Endothelial cell of umbilical vein (primary cell): ENCODE results near the gene SLCO2A1. TPM values are rescaled to one million over a fixed set of nuclear protein-coding genes. Genes with fewer than 3 reads are reported as not detected.
A peak's percentile ranks its signal among the peaks of the same experiment; 100 is the strongest.

Experiments
- BruUV-seq: library from RNA; stranded (reverse); fragments of 400-500 nt; replicated peaks from 2 replicates; lab custom pipeline; 2021; lab: Mats Ljungman, UMichigan
- CTCF ChIA-PET: fragments of 300-600, 350-600 bp; sonication (Branson Sonifier 250); formaldehyde crosslinking; loops from one replicate; lab custom pipeline; 2021; ENCODE audit warnings: antibody characterized with exemption, inconsistent platforms; lab: Charles Lee
- POLR2A ChIA-PET: fragments of 300-600, 350-600 bp; sonication (Branson Sonifier 250); formaldehyde crosslinking; loops from one replicate; lab custom pipeline; 2021; ENCODE audit warnings: antibody characterized with exemption, inconsistent platforms; lab: Charles Lee
- DNase-seq: peaks from one replicate; pipeline ENCODE4 v3.0.0-alpha.2; 2011; ENCODE audit warnings: low read depth, low spot score
- FAIRE-seq: peaks from 2 replicates; lab custom pipeline; 2011; peaks lifted over from hg19 to GRCh38; lab: Jason Lieb, UNC
- H2AFZ ChIP-seq: 2 replicates; pipeline ENCODE4 v1.6.0; 2012; ENCODE audit warnings: low read depth, low read length, control low read depth, inconsistent platforms
- H3K27ac ChIP-seq: 2 replicates; pipeline ENCODE4 v1.5.1; 2011; ENCODE audit warnings: low read depth, mild to moderate bottlenecking, control low read depth, low read length, moderate library complexity; ENCODE audit not compliant: insufficient read depth
- H3K27me3 ChIP-seq, 2 experiments: 2 replicates each; pipeline versions ENCODE4 v1.6.0 to v1.6.1; 2011; ENCODE audit warnings: low read length in 2 of 2, mixed read lengths in 1 of 2; ENCODE audit not compliant: control insufficient read depth in 2 of 2, insufficient read depth in 2 of 2
- H3K36me3 ChIP-seq, 2 experiments: 2 replicates in 1 of 2; 3 replicates in 1 of 2; pipeline ENCODE4 v1.5.1; 2011; ENCODE audit warnings: low read length in 2 of 2, mild to moderate bottlenecking in 1 of 2, moderate library complexity in 1 of 2; ENCODE audit not compliant: control insufficient read depth in 2 of 2, insufficient read depth in 2 of 2; ENCODE audit errors: extremely low read depth in 1 of 2
- H3K4me1 ChIP-seq: 3 replicates; pipeline ENCODE4 v1.5.1; 2011; ENCODE audit warnings: mild to moderate bottlenecking, low read length; ENCODE audit not compliant: control insufficient read depth, insufficient read depth; ENCODE audit errors: extremely low read depth
- H3K4me2 ChIP-seq: 2 replicates; pipeline ENCODE4 v1.6.1; 2011; ENCODE audit warnings: low read length, control low read depth, mixed read lengths; ENCODE audit not compliant: insufficient read depth
- H3K4me3 ChIP-seq, 3 experiments: fragments of 200-600 bp in 1 of 3; sonication (generic), shearing (Covaris generic) in 1 of 3; replicated peaks in 1 of 3; 2 replicates each; pipeline ENCODE4 v1.5.1; 2011 to 2016; ENCODE audit warnings: control low read depth in 3 of 3, low read length in 3 of 3, mild to moderate bottlenecking in 2 of 3, inconsistent platforms in 1 of 3, low read depth in 1 of 3, moderate library complexity in 1 of 3; ENCODE audit not compliant: insufficient read depth in 1 of 3
- H3K79me2 ChIP-seq: 2 replicates; pipeline ENCODE4 v1.6.0; 2012; ENCODE audit warnings: low read length, inconsistent platforms; ENCODE audit not compliant: control insufficient read depth, insufficient read depth
- H3K9ac ChIP-seq: replicated peaks from 2 replicates; pipeline ENCODE3; 2011; ENCODE audit warnings: low read length, control low read depth; ENCODE audit not compliant: insufficient read depth; ENCODE audit errors: extremely low read depth
- H3K9me1 ChIP-seq: replicated peaks from 3 replicates; pipeline ENCODE4 v1.6.0; 2011; ENCODE audit warnings: mild to moderate bottlenecking, low read length; ENCODE audit not compliant: control insufficient read depth, insufficient read depth; ENCODE audit errors: extremely low read depth
- H3K9me3 ChIP-seq: replicated peaks from 2 replicates; pipeline ENCODE4 v1.5.1; 2012; ENCODE audit warnings: low read length, inconsistent platforms; ENCODE audit not compliant: control insufficient read depth, insufficient read depth
- H4K20me1 ChIP-seq: replicated peaks from 2 replicates; pipeline ENCODE3; 2011; ENCODE audit warnings: mild to moderate bottlenecking, low read length; ENCODE audit not compliant: control insufficient read depth, insufficient read depth; ENCODE audit errors: extremely low read depth
- CTCF ChIP-seq, 2 donors: IDR thresholded peaks; 1 replicate in 1 of 2; 2 replicates in 1 of 2; pipeline ENCODE4 v1.5.1; 2011; ENCODE audit warnings: low read length in 2 of 2, mild to moderate bottlenecking in 2 of 2, moderate library complexity in 2 of 2, control low read depth in 1 of 2, inconsistent platforms in 1 of 2, low read depth in 1 of 2; ENCODE audit not compliant: insufficient read depth in 1 of 2; ENCODE audit errors: extremely low read depth in 1 of 2
- EZH2 ChIP-seq: IDR thresholded peaks from 2 replicates; pipeline ENCODE4 v1.6.1; 2012; ENCODE audit warnings: borderline replicate concordance, low read depth, mild to moderate bottlenecking, moderate library complexity, low read length, inconsistent platforms; ENCODE audit not compliant: severe bottlenecking
- FOS ChIP-seq: IDR thresholded peaks from 2 replicates; pipeline ENCODE4 v1.6.1; 2011; ENCODE audit warnings: mild to moderate bottlenecking, low read length, moderate library complexity, borderline replicate concordance; ENCODE audit not compliant: insufficient read depth
- GATA2 ChIP-seq: IDR thresholded peaks from 2 replicates; pipeline ENCODE4 v1.7.0; 2011; ENCODE audit warnings: low read depth, mild to moderate bottlenecking, moderate library complexity, mixed read lengths, low read length; ENCODE audit not compliant: insufficient read length, insufficient read depth
- JUN ChIP-seq: IDR thresholded peaks from 2 replicates; pipeline ENCODE4 v1.6.1; 2011; ENCODE audit warnings: borderline replicate concordance, low read depth; ENCODE audit not compliant: insufficient read length, insufficient read depth
- MYC ChIP-seq: IDR thresholded peaks from one replicate; pipeline ENCODE4 v1.6.1; 2011; ENCODE audit warnings: mild to moderate bottlenecking, low read depth, low read length
- POLR2A ChIP-seq: IDR thresholded peaks from 2 replicates; pipeline ENCODE4 v1.6.1; 2012; ENCODE audit warnings: low read depth, mild to moderate bottlenecking, control low read depth, low read length
- POLR2AphosphoS5 ChIP-seq: IDR thresholded peaks from 2 replicates; pipeline ENCODE4 v1.6.1; 2012; ENCODE audit warnings: low read depth, mild to moderate bottlenecking, control low read depth, low read length, moderate library complexity; ENCODE audit not compliant: insufficient read depth
- dilution Hi-C: fragments of 300-500 bp; cut with MboI; formaldehyde crosslinking; loops from one replicate; pipeline ENCODE4 v1.15.0; 2019; ENCODE audit warnings: low sequenced_read_pairs; ENCODE audit not compliant: extremely low pct_ligation_motif_present
- intact Hi-C: fragments of 100-400 bp; cut with micrococcal nuclease; formaldehyde crosslinking; loops from one replicate; pipeline ENCODE4 v1.10.0; 2022
- polyA plus RNA-seq, 4 experiments: library from polyadenylated mRNA; depleted of rRNA in 3 of 4; stranded (reverse) in 3 of 4; unstranded in 1 of 4; fragments of >200 nt; gene quantifications; 2 replicates each; pipeline versions ENCODE4 v1.2.1 to v1.2.3, GENCODE V29; 2011 to 2012; ENCODE audit warnings: missing spikeins in 1 of 4
- total RNA-seq: library from RNA; stranded (reverse); gene quantifications from 2 replicates; pipeline ENCODE4 v1.2.3, GENCODE V29; 2021
- TF ChIP-seq, protein P1 (sequence below): IDR thresholded peaks from 2 replicates; pipeline ENCODE4 v1.6.1; 2011; ENCODE audit not compliant: insufficient read depth, insufficient read length

Gene SLCO2A1
- total and polyA plus RNA-seq, 2 donors (not counting 3 experiments of a cell fraction or from before 2014, with no cell fraction given), result 1.4 to 11.9 TPM

DNA sequence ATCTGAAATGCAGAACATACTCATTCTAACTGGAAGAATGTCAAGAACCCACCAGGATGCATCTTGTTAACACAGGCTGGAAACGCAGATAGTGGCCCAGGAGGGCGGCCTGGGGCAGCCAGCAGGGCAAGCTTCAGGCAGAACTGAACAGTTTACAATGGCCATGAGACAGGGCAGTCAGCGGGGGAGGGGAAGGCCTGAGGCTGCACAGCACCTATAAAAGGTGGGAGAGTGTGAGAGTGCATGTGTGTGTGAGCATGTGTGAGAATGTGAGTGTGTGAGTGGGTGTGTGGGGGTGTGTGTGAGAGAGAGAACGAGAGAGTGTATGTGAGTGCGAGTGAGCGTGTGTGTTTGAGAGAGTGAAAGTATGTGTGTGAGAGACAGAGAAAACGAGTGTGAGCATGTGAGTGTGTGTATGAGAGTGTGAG, 26.8 kb upstream of the SLCO2A1 start:
- Histone ChIP-seq H3K9me1 (no peaks in the 10 kb centered on the region), H3K27ac (no peak overlapping the region), H2AFZ (no peak overlapping the region), H3K79me2 (no peaks in the 10 kb centered on the region), H3K4me2 (no peak overlapping the region), H4K20me1 (no peaks in the 10 kb centered on the region), H3K9me3 (no peaks in the 10 kb centered on the region), H3K36me3 (no peaks in the 10 kb centered on the region), H3K9ac (no peak overlapping the region), H3K4me1 (no peaks in the 10 kb centered on the region), H3K4me3 (no peak overlapping the region), H3K27me3 (no peaks in the 10 kb centered on the region)
- DNase-seq (peak; percentile 20), FAIRE-seq (no peak)
- ChIA-PET POLR2A (no interaction called here), CTCF (interaction anchor here (1.1 kb wide), 1 partner anchor 10 kb away, joined by 3 read pairs; no protein-coding TSS in a partner anchor)
- TF ChIP-seq FOS (no peak), JUN (no peak), CTCF (IDR thresholded peaks at IDR 0.05; ENCODE audit: extremely low read depth in 1 of 2, insufficient read depth in 1 of 2, low read depth in 1 of 2, low read length in 2 of 2) (no peak), POLR2AphosphoS5 (no peak), MYC (no peak), GATA2 (no peak), EZH2 (no peak), POLR2A (no peak)
- TF ChIP-seq, protein P1, sequence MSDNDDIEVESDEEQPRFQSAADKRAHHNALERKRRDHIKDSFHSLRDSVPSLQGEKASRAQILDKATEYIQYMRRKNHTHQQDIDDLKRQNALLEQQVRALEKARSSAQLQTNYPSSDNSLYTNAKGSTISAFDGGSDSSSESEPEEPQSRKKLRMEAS, result no peak
- intact Hi-C loops (no loop called here), dilution Hi-C loops (no loop called here)
- no TSS peak for BruUV-seq
